SK-N-SH (cell line): ENCODE measurements around the gene RHOXF2. TPM values are rescaled to one million over a fixed set of nuclear protein-coding genes. Genes with fewer than 3 reads are reported as not detected.
A peak's percentile ranks its signal among the peaks of the same experiment; 100 is the strongest.

ENCODE experiments used
- CTCF ChIA-PET: fragments of 300-600, 350-600 bp; formaldehyde crosslinking; extraction: SDS; loops from one replicate; lab custom pipeline; 2021; lab: Yijun Ruan, JAX
- POLR2A ChIA-PET: fragments of 350-600 bp; sonication (Branson Sonifier 250); formaldehyde crosslinking; extraction: SDS; loops from one replicate; lab custom pipeline; 2020; ENCODE audit warnings: antibody characterized with exemption, inconsistent platforms; lab: Yijun Ruan, JAX
- DNase-seq: peaks from one replicate; pipeline ENCODE4 v3.0.0; 2012
- H2AFZ ChIP-seq: fragments of 200-600 bp; sonication (generic); 2 replicates; pipeline ENCODE4 v1.8.1; 2016; ENCODE audit warnings: antibody characterized with exemption, mild to moderate bottlenecking, low read depth
- H3F3A ChIP-seq: fragments of 200-600 bp; sonication (generic); replicated peaks from 2 replicates; pipeline ENCODE3; 2016; ENCODE audit warnings: antibody characterized with exemption, mild to moderate bottlenecking; ENCODE audit not compliant: insufficient read depth
- H3K27ac ChIP-seq, 2 experiments: fragments of 200-500 bp in 1 of 2; fragments of 200-600 bp in 1 of 2; sonication (Bioruptor generic) in 1 of 2; sonication (generic), shearing (Covaris generic) in 1 of 2; 2 replicates each; pipeline versions ENCODE4 v1.5.1 to v1.6.1; 2014 to 2016; ENCODE audit warnings: low read depth in 2 of 2, inconsistent platforms in 1 of 2, low read length in 1 of 2, mild to moderate bottlenecking in 1 of 2, mixed read lengths in 1 of 2
- H3K27me3 ChIP-seq: fragments of 200-600 bp; sonication (generic), shearing (Covaris generic); 2 replicates; pipeline ENCODE4 v1.6.1; 2016; ENCODE audit warnings: mixed run types; ENCODE audit not compliant: insufficient read depth
- H3K36me3 ChIP-seq, 2 experiments: fragments of 200-500 bp in 1 of 2; fragments of 200-600 bp in 1 of 2; sonication (Bioruptor generic) in 1 of 2; sonication (generic) in 1 of 2; replicated peaks in 1 of 2; 2 replicates each; pipeline versions ENCODE3 to v1.5.1; 2014 to 2016; ENCODE audit warnings: low read length in 1 of 2, mild to moderate bottlenecking in 1 of 2; ENCODE audit not compliant: insufficient read depth in 2 of 2, control insufficient read depth in 1 of 2
- H3K4me1 ChIP-seq, 2 experiments: fragments of 200-500 bp in 1 of 2; fragments of 200-600 bp in 1 of 2; sonication (Bioruptor generic) in 1 of 2; sonication (generic), shearing (Covaris generic) in 1 of 2; 2 replicates each; pipeline versions ENCODE4 v1.5.1 to v1.6.1; 2014 to 2016; ENCODE audit warnings: low read depth in 1 of 2, low read length in 1 of 2, mixed run types in 1 of 2; ENCODE audit not compliant: insufficient read depth in 2 of 2, control insufficient read depth in 1 of 2
- H3K4me2 ChIP-seq: fragments of 200-600 bp; sonication (generic), shearing (Covaris generic); 2 replicates; pipeline ENCODE4 v1.6.1; 2017; ENCODE audit warnings: mixed run types
- H3K4me3 ChIP-seq, 2 experiments: fragments of 200-500 bp in 1 of 2; fragments of 200-600 bp in 1 of 2; sonication (Bioruptor generic) in 1 of 2; sonication (generic), shearing (Covaris generic) in 1 of 2; 2 replicates each; pipeline versions ENCODE4 v1.5.1 to v1.8.1; 2014 to 2016; ENCODE audit warnings: low read depth in 2 of 2, inconsistent platforms in 1 of 2, low read length in 1 of 2, mild to moderate bottlenecking in 1 of 2, mixed read lengths in 1 of 2, moderate library complexity in 1 of 2
- H3K79me2 ChIP-seq: fragments of 200-600 bp; sonication (generic); 2 replicates; pipeline ENCODE4 v1.8.1; 2017; ENCODE audit warnings: mild to moderate bottlenecking; ENCODE audit not compliant: insufficient read depth
- H3K9ac ChIP-seq: fragments of 200-600 bp; sonication (generic); 2 replicates; pipeline ENCODE4 v1.6.1; 2017; ENCODE audit warnings: mixed run types
- H3K9me2 ChIP-seq: fragments of 200-600 bp; sonication (generic); 2 replicates; pipeline ENCODE4 v1.6.1; 2017; ENCODE audit warnings: mixed run types
- H3K9me3 ChIP-seq: fragments of 200-600 bp; sonication (generic); 2 replicates; pipeline ENCODE4 v1.6.1; 2017; ENCODE audit warnings: mixed run types, mild to moderate bottlenecking, moderate library complexity
- H4K20me1 ChIP-seq: fragments of 200-600 bp; sonication (generic); 2 replicates; pipeline ENCODE4 v1.6.1; 2017; ENCODE audit warnings: mild to moderate bottlenecking, mixed run types; ENCODE audit not compliant: insufficient read depth
- CHD2 ChIP-seq: fragments of 150-350 bp; IDR thresholded peaks from 2 replicates; pipeline ENCODE4 v1.6.1; 2018; ENCODE audit warnings: low read length; ENCODE audit not compliant: partially characterized antibody
- CTCF ChIP-seq: fragments of 200-600 bp; sonication (generic); IDR thresholded peaks from 2 replicates; pipeline ENCODE4 v1.6.1; 2017; ENCODE audit warnings: antibody characterized with exemption, mild to moderate bottlenecking, moderate library complexity
- GATA2 ChIP-seq: sonication (generic); formaldehyde crosslinking; IDR thresholded peaks from 2 replicates; pipeline ENCODE4 v1.5.0; 2020; ENCODE audit warnings: mild to moderate bottlenecking, missing genetic modification reagents
- IRF3 ChIP-seq: fragments of 150-350 bp; IDR thresholded peaks from 2 replicates; pipeline ENCODE4 v1.6.1; 2016; ENCODE audit warnings: mild to moderate bottlenecking, low read depth, low read length
- MXI1 ChIP-seq: IDR thresholded peaks from 2 replicates; pipeline ENCODE4 v1.6.1; 2012; ENCODE audit warnings: mild to moderate bottlenecking, low read depth, low read length, improper control_type of control experiment
- PBX3 ChIP-seq: IDR thresholded peaks from 2 replicates; pipeline ENCODE4; 2012
- TCF12 ChIP-seq: IDR thresholded peaks from 2 replicates; pipeline ENCODE4 v1.4.0; 2012
- WGBS: methylation state at CpG from one replicate; pipeline ENCODE4 v1.1.6; 2017; ENCODE audit warnings: low lambda C conversion rate; 5-methylcytosine and 5-hydroxymethylcytosine counted together
- polyA plus RNA-seq, 3 experiments: library from polyadenylated mRNA; depleted of rRNA; stranded (reverse); fragments of >200 nt; gene quantifications; 2 replicates each; pipeline ENCODE4 v1.2.3, GENCODE V29; 2012
- TF ChIP-seq, protein P1 (sequence below): IDR thresholded peaks from 2 replicates; pipeline ENCODE4 v1.4.0; 2012; ENCODE audit warnings: low read depth
- TF ChIP-seq, protein P2 (sequence below): fragments of 150-350 bp; IDR thresholded peaks from 2 replicates; pipeline ENCODE4 v1.6.1; 2017; ENCODE audit warnings: antibody characterized with exemption, low read length, low read depth, borderline replicate concordance
- TF ChIP-seq, protein P3 (sequence below): IDR thresholded peaks from 2 replicates; pipeline ENCODE4 v1.4.0; 2012; ENCODE audit warnings: low read depth, borderline replicate concordance

RHOXF2 gene
- polyA plus RNA-seq, 1 of the 3 experiments (the other 2 are of a cell fraction), result not detected

- Histone ChIP-seq H3K4me2 (no peak overlapping the region), H2AFZ (no peak overlapping the region), H3K9ac (no peak overlapping the region), H3F3A (no peaks in the 10 kb centered on the region), H4K20me1 (no peaks in the 10 kb centered on the region), H3K9me3 (no peaks in the 10 kb centered on the region), H3K79me2 (no peaks in the 10 kb centered on the region), H3K27me3 (no peaks in the 10 kb centered on the region; the same call in 1 of the 2 replicates), H3K36me3 (no peaks in the 10 kb centered on the region), H3K27ac (no peak overlapping the region), H3K4me3 (no peak overlapping the region), H3K9me2 (no peaks in the 10 kb centered on the region), H3K4me1 (no peaks in the 10 kb centered on the region)
- TF ChIP-seq, protein P1, sequence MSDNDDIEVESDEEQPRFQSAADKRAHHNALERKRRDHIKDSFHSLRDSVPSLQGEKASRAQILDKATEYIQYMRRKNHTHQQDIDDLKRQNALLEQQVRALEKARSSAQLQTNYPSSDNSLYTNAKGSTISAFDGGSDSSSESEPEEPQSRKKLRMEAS, result no peak
- TF ChIP-seq PBX3, result no peak
- TF ChIP-seq, protein P2, sequence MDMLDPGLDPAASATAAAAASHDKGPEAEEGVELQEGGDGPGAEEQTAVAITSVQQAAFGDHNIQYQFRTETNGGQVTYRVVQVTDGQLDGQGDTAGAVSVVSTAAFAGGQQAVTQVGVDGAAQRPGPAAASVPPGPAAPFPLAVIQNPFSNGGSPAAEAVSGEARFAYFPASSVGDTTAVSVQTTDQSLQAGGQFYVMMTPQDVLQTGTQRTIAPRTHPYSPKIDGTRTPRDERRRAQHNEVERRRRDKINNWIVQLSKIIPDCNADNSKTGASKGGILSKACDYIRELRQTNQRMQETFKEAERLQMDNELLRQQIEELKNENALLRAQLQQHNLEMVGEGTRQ, result no peak
- TF ChIP-seq MXI1, result no peak
- TF ChIP-seq, protein P3, sequence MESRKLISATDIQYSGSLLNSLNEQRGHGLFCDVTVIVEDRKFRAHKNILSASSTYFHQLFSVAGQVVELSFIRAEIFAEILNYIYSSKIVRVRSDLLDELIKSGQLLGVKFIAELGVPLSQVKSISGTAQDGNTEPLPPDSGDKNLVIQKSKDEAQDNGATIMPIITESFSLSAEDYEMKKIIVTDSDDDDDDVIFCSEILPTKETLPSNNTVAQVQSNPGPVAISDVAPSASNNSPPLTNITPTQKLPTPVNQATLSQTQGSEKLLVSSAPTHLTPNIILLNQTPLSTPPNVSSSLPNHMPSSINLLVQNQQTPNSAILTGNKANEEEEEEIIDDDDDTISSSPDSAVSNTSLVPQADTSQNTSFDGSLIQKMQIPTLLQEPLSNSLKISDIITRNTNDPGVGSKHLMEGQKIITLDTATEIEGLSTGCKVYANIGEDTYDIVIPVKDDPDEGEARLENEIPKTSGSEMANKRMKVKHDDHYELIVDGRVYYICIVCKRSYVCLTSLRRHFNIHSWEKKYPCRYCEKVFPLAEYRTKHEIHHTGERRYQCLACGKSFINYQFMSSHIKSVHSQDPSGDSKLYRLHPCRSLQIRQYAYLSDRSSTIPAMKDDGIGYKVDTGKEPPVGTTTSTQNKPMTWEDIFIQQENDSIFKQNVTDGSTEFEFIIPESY, result no peak
- no peak for TF ChIP-seq GATA2 (CRISPR knock-in tag)
- TF ChIP-seq IRF3, result no peak
- TF ChIP-seq TCF12, result no peak
- CTCF ChIA-PET, result interaction anchor here (1.3 to 2.7 kb wide), 2 partner anchors 11 to 77 kb away, joined by 3 to 15 read pairs; no protein-coding TSS in a partner anchor
- no peak for DNase-seq
- POLR2A ChIA-PET, result no interaction called here
- 20% methylated on average over 3 of the region's 3 CpGs for WGBS
Observed at GRCh38 chrX:120136840-120137239, 21.6 kb upstream of the RHOXF2 start.

- TF ChIP-seq CTCF, result 0 out of 2 replicates have a peak, but pooled peaks have one; percentile 27
- no peak for TF ChIP-seq CHD2
- TF ChIP-seq GATA2 (CRISPR knock-in tag), result no peak
- Histone ChIP-seq H3K36me3 (no peaks in the 10 kb centered on the region), H3K27me3 (no peaks in the 10 kb centered on the region; the same call in 1 of the 2 replicates), H3K4me2 (no peak overlapping the region), H4K20me1 (no peaks in the 10 kb centered on the region), H2AFZ (no peak overlapping the region), H3K79me2 (no peaks in the 10 kb centered on the region), H3K9ac (no peak overlapping the region), H3K4me1 (no peaks in the 10 kb centered on the region), H3F3A (no peaks in the 10 kb centered on the region), H3K27ac (no peak overlapping the region), H3K9me2 (no peaks in the 10 kb centered on the region), H3K4me3 (no peak overlapping the region), H3K9me3 (no peaks in the 10 kb centered on the region)
- ChIA-PET POLR2A (no interaction called here), CTCF (interaction anchor here (1.3 to 2.7 kb wide), 2 partner anchors 12 to 77 kb away, joined by 3 to 15 read pairs; no protein-coding TSS in a partner anchor)
- DNase-seq, result no peak
- WGBS, result 22% methylated on average over 3 of the region's 3 CpGs
Observed at GRCh38 chrX:120137439-120137838, 21.0 kb upstream of the RHOXF2 start.
